Fibroblast of villous mesenchyme (primary cell): ENCODE results near the gene RIT2. TPM values are rescaled to one million over a fixed set of nuclear protein-coding genes. Genes with fewer than 3 reads are reported as not detected.

Source experiments
- DNase-seq: peaks from one replicate; pipeline ENCODE4 v3.0.0-alpha.2; 2010; ENCODE audit warnings: low read depth
- H3K4me3 ChIP-seq: 2 replicates; pipeline ENCODE4 v1.5.1; 2011; ENCODE audit warnings: low read depth, mild to moderate bottlenecking, low read length
- total RNA-seq: library from RNA; depleted of rRNA; stranded (reverse); fragments of >200 nt; gene quantifications from 2 replicates; pipeline ENCODE4 v1.2.3, GENCODE V29; 2012
- TF ChIP-seq, protein P1 (sequence below): IDR thresholded peaks from 2 replicates; pipeline ENCODE4 v1.5.1; 2012; ENCODE audit warnings: low read depth, mild to moderate bottlenecking, low read length; ENCODE audit not compliant: insufficient read depth

Gene RIT2
- total RNA-seq, 1 donor, result not detected

- H3K4me3 ChIP-seq, result no peak overlapping the region
- TF ChIP-seq, protein P1, sequence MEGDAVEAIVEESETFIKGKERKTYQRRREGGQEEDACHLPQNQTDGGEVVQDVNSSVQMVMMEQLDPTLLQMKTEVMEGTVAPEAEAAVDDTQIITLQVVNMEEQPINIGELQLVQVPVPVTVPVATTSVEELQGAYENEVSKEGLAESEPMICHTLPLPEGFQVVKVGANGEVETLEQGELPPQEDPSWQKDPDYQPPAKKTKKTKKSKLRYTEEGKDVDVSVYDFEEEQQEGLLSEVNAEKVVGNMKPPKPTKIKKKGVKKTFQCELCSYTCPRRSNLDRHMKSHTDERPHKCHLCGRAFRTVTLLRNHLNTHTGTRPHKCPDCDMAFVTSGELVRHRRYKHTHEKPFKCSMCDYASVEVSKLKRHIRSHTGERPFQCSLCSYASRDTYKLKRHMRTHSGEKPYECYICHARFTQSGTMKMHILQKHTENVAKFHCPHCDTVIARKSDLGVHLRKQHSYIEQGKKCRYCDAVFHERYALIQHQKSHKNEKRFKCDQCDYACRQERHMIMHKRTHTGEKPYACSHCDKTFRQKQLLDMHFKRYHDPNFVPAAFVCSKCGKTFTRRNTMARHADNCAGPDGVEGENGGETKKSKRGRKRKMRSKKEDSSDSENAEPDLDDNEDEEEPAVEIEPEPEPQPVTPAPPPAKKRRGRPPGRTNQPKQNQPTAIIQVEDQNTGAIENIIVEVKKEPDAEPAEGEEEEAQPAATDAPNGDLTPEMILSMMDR, result no peak
- DNase-seq, result no peak
Measured at GRCh38 chr18:42914476-42914875, 201.0 kb downstream of the RIT2 start.

- TF ChIP-seq, protein P1, result no peak
- DNase-seq, result no peak
Measured at GRCh38 chr18:42909095-42909494, 206.4 kb downstream of the RIT2 start.

GRCh38 chr18:42906761-42907160 lies 208.7 kb downstream of the RIT2 start:
- TF ChIP-seq, protein P1, result no peak
- DNase-seq, result no peak
- H3K4me3 ChIP-seq, result no peak overlapping the region

More at GRCh38 chr18:42909095-42909494, 206.4 kb downstream of the RIT2 start:
- no peak overlapping the region for H3K4me3 ChIP-seq

- TF ChIP-seq, protein P1, result no peak
- peak; percentile 11 for DNase-seq
- no peak overlapping the region for H3K4me3 ChIP-seq
Measured at GRCh38 chr18:42901161-42901560, 214.3 kb downstream of the RIT2 start.

DNA sequence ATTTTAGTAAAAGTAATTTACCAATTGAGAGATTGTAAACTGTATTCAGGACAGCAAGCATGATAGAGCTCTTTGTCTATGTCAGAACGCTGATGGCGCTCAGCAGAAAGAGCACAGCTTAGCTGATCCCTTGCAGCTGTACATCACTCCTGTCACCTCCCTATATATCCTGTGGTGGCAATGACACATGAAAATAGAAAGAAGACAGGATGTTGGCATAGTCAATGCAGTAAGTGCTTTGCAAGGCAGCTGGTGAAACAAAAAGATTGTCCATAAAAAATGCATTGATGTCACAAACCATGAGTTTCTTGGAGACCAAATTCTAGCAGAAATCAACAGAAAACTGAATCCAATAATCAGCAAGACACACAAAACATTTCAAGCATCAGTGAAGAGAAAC lies 221.5 kb downstream of the RIT2 start:
- TF ChIP-seq, protein P1, result no peak
- DNase-seq, result no peak
- H3K4me3 ChIP-seq, result no peak overlapping the region

DNA sequence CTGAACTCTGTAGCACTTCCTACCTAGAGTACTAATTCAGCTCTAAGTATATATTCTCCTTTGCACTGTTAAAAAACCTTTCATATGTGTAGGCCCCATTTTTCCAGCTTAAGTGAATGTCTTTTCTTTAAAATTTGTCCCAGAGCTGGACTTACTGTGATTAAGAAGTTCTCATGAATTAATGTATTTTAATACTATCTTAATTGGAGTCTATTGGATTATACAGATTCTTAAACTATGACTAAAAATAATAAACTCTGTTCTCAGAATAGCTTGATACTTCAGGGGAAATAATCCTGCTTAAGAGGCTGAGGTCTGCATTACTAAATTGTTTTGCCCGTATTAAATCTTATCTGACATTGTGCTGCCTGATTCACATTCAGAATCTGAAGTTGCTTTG lies 223.3 kb downstream of the RIT2 start:
- no peak overlapping the region for H3K4me3 ChIP-seq
- DNase-seq, result no peak
- TF ChIP-seq, protein P1, result no peak

- TF ChIP-seq, protein P1, result no peak
- no peak overlapping the region for H3K4me3 ChIP-seq
- no peak for DNase-seq
Measured at GRCh38 chr18:42891705-42892104, 223.8 kb downstream of the RIT2 start.
